GM18511 (cell line): ENCODE results near the gene PLA2G7.
"Not testable (repeated sequence)": the region's sequence is repeated elsewhere in the genome, so short reads cannot be mapped to it uniquely, and the experiment has no call there.

ENCODE experiments used
- ATAC-seq: cut with Tn5 transposase; IDR thresholded peaks from one replicate; pipeline ENCODE4 v1.9.1; 2021; ENCODE audit warnings: mild to moderate bottlenecking, moderate library complexity; ENCODE audit not compliant: unreplicated experiment

The PLA2G7 gene

GRCh38 chr6:46734867-46735719, at the start of gene PLA2G7:
TSS of gene PLA2G7 (minus strand) at chr6:46735375. CDS start at chr6:46722891, 12,484 bp downstream.
- ATAC-seq = no peak

DNA sequence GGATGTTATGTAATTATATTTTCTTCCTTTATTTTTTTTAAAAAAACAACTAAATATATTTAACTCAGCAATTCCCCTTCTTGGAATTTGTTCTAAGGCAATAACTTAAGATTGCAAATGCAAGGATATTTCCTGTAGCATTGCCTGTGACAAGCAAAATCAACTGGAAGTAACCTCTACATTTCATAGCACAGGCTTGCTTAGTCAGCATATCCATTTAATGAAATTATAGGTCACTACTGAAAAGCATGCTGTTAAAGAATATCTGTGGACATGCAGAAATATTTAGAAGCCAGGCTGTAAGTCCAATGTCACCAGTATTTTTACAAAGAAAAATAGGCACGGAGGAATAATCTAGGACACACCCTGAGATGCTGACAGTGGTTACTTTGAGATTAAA, 49.4 kb upstream of the PLA2G7 start:
- no peak for ATAC-seq

DNA sequence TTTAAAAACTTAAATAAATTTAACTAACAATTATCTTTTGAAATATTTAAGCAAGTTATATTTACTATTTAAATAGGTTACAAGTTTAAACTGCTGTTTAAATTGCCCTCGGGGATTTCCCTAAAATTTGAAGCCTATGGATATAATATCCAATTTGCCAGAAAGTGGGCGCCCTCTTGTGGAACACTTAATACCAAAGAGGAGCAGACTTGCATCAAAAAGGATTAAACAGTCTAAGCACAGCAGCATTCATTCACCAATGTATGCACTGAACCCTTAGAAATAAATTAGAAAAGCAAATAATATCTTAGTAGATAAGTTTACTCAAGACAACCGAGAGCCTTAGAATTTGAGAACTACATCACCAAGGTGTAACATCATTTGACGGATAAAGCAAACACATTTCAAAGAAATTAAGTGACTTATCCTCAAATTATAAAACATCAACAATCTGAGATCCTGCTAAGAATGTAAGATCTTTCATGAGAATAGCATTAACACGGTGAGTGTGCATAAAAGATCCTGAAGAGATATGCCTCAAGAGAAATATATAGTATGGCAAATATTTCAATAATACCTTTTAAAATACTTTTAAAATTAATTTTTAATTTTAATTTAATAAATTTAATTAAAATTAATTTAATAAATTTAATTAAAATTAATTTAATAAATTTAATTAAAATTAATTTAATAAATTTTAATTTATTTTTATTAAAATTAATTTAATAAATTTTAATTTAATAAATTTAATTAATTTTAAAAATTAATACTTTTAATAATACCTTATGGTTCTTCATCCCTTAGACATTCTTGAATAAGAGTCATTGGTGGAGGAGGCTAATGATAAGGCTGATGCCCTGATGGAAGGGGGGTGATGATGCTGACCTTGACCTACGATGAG, 46.6 kb upstream of the PLA2G7 start:
- no peak for ATAC-seq

DNA sequence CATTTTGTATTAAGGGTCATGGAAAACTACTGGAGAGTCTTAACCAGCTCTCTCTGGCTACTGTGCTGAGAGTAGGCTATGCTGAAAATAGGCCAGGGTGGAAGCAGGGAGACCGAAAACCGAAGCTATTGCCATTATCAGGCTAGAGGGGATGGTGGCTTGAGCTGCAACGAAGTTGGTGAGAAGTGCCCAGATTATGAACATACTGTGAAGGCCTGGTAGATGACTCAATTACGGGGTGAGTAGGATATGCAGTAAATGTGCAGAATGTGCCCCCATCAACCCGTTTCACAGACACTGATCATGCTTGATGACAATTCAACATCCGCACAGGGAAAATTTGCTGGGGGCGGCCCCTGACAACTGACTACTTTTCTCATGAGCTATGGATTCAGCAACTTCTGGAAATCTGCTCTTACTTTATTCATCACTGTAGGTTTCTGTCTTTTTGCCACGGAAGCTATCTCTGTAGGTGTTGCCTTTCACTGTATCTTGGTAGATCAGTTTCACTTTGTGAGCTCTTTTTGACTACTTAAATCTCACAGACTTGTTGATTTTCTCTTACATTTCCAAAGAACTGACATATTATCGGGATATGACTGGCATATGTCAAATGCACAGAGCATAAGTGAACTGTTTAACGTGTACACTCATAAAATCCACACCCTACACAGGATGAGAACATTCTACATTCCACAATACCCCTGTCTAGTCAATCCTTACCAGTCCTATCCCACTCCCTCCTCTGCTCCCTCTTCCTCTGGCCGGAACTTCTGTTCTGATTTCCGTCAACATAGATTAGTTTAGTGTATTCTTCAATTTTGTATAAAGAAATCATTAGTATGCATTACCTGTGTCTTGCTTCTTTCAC, 42.5 kb upstream of the PLA2G7 start:
- no peak for ATAC-seq

DNA sequence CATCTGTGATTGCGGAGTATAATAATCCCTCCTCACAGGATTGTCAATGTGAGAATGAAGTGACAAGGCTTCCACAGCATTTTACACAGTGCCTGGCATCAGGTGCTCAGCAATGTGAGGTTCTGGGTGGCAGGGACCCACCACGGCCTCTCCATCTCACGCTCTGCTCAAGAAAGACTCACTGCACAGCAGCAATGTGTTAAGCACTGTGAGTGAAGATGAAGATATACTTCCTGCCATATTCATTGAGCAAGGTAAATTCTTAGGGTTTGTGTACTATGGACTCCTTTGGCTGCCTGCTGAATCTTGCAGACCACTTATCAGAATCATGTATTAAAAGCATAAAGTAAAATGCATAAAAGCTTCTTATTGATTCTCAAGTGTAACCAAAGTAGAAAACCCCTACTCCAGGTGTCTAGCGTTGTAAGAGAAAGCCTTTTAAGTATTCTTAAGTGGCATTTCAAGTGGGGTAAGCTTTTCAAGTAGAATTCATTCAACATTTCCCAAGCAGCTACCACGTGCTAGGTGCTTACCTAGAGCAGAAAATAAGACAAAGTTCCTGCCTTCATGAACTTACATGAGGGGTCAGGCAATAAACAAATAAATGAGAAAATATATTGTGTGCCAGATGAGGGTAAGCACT, 41.0 kb upstream of the PLA2G7 start:
- no peak for ATAC-seq

- not testable (repeated sequence) for ATAC-seq
Observed at GRCh38 chr6:46774736-46775135, 39.6 kb upstream of the PLA2G7 start.

- ATAC-seq = no peak
Observed at GRCh38 chr6:46773201-46773855, 38.2 kb upstream of the PLA2G7 start.

GRCh38 chr6:46772762-46773161, 37.6 kb upstream of the PLA2G7 start:
- ATAC-seq = no peak

- ATAC-seq = no peak
Observed at GRCh38 chr6:46772016-46772415, 36.8 kb upstream of the PLA2G7 start.

DNA sequence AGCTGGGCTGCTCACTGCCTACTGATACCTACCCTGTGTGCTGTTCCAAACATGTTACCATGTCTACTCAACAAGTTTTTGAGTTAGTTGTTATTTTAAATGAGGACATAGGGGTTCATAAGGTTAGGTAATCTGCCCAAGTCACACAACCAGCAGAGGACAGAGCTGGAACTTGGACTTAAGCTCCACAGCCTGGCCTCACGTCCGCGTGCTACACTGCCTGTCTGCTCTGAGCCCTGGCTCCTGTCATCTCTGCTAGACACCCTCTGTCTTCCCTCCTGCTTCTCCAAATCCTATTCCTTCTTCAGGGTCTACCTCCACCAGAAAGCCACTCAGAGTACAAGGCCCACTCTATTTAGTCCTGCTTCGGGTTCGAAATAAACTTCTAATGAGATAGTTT, 29.8 kb upstream of the PLA2G7 start:
- ATAC-seq = no peak

DNA sequence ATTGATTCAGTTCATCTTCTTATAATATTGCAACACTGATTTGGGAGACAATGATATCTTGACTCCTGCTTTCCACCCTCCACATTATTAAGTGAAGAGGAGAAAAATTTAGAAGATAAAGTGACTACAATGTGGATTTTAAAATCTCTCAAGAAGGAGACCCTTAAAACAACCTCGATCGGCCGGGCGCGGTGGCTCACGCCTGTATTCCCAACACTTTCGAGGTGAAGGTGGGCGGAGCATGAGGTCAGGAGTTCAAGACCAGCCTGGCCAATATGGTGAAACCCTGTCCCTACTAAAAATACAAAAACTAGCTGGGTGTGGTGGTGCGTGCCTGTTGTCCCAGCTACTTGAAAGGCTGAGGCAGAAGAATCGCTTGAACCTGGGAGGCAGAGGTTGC, 29.1 kb upstream of the PLA2G7 start:
- ATAC-seq = not testable (repeated sequence)

DNA sequence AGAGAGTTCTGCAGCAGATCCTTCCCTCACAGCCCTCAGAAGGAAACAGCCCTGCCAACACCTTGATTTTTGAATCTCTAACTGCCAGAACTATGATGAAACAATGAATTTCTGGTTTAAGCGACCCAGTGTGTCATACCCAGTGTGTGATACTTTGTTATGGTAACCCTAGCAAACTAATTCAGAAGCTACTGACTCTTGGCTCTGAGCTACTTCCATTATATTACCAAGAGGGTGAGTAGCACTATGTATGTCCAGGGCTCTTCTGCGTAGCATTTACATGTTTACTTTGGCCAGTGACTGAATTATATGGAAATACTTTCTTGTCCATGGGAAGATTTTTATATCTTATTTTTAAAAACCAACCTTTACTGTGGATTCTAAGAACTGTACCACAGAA, 28.3 kb upstream of the PLA2G7 start:
- no peak for ATAC-seq

DNA sequence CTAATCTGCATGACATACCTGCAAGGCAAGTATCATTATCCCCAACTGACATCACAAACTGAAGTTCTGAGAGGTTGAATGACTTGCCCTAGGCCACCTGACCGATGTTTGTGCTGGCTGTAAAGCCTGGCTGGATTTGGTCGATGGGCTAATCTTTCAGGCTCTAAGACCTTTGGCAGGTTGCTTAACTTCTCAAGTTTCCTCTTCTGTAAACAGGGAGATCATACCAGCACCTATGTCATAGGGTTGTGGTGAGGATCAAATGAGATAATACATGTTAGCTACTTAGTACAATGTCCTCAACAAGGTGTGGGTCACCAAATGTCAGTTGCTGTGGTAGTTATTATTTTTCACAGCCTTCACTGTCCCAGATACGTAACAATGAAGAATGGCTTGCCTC, 25.8 kb upstream of the PLA2G7 start:
- no peak for ATAC-seq

- ATAC-seq = no peak
Observed at GRCh38 chr6:46758960-46759753, 24.0 kb upstream of the PLA2G7 start.

GRCh38 chr6:46757214-46757596, 22.0 kb upstream of the PLA2G7 start:
- ATAC-seq = no peak

- ATAC-seq = no peak
Observed at GRCh38 chr6:46756469-46757213, 21.5 kb upstream of the PLA2G7 start.

GRCh38 chr6:46755865-46756264, 20.7 kb upstream of the PLA2G7 start:
- ATAC-seq = no peak

DNA sequence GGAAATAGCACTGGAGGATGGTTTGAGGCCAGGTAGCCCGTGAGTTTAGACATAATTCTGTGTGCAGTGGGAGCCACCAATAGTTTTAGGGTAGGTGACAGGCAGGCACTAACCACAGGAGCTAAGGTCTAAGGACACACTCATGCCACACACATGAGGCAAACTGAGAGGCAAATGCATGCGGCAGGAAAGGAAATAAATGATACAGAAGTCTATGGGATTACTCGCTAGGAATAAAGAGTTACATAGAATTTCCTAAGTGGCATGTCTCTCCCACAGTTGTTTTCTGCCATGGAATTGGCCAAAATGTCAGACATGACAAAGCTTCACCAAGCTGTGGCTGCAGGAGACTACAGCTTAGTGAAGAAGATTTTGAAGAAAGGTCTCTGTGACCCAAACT, 16.5 kb upstream of the PLA2G7 start:
- ATAC-seq = no peak
